GM18907 (cell line): ENCODE measurements around the gene FMOD.
A peak's percentile ranks its signal among the peaks of the same experiment; 100 is the strongest.

Source experiments
- ATAC-seq: cut with Tn5 transposase; IDR thresholded peaks from one replicate; pipeline ENCODE4 v1.9.1; 2021; ENCODE audit warnings: mild to moderate bottlenecking, moderate library complexity; ENCODE audit not compliant: unreplicated experiment

The FMOD gene

GRCh38 chr1:203361945-203362719, 11.2 kb upstream of the FMOD start:
- no peak for ATAC-seq

- ATAC-seq = no peak
Observed at GRCh38 chr1:203360547-203361185, 9.7 kb upstream of the FMOD start.

DNA sequence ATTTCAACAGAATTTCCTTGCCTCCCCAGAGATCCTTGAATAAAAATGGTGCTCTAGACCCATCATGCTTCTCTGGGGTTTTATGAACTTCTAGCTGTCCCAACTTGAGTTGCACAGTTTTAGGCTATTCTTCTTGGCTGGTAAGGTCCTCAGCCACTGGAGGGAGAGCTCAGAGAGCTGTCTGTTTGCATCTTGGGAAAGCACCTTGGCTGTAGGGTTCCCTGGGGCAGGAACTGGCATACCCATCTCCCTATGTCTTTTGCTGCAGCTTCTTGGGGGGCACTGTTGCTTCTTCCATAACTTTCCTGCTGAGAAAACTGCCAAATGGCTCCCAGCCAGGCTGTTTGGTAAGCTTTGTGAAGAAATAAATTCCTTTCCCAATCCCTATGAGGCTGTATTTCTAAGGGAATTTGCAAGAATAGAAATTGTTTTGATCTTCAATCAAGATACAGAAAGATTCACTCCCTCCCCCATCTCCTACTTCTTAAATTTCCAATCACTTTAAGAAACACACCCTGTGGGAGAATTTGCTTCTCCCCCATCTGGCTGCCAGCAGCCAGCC, 8.2 kb upstream of the FMOD start:
- ATAC-seq = no peak

DNA sequence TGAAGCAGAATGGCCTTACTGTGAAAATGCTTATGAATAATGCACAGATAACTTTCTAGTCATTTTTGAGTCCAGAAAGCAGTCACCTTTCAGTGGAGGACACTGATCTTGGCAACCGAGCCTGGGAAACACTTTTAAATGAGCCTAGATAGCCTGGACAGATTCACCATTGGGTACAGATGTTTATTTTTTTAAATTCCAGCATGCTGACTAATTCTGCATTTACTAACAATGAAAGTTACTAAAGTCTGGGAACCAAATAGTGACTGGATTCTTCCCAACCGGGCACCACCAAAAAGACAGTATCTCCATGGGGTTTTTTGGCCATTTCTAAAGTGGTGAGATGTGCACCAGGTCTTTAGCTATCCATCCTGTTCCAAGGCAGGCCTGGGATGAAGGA, 3.3 kb upstream of the FMOD start:
- ATAC-seq = no peak

- no peak for ATAC-seq
Observed at GRCh38 chr1:203353486-203353885, 2.6 kb upstream of the FMOD start.

GRCh38 chr1:203349773-203350524, 973 bp downstream of the FMOD start:
- ATAC-seq = no peak

GRCh38 chr1:203349166-203349565, 1.8 kb downstream of the FMOD start:
- ATAC-seq = no peak

- ATAC-seq = no peak
Observed at GRCh38 chr1:203346769-203347102, 4.2 kb downstream of the FMOD start.

GRCh38 chr1:203346060-203346768, 4.7 kb downstream of the FMOD start:
- no peak for ATAC-seq

DNA sequence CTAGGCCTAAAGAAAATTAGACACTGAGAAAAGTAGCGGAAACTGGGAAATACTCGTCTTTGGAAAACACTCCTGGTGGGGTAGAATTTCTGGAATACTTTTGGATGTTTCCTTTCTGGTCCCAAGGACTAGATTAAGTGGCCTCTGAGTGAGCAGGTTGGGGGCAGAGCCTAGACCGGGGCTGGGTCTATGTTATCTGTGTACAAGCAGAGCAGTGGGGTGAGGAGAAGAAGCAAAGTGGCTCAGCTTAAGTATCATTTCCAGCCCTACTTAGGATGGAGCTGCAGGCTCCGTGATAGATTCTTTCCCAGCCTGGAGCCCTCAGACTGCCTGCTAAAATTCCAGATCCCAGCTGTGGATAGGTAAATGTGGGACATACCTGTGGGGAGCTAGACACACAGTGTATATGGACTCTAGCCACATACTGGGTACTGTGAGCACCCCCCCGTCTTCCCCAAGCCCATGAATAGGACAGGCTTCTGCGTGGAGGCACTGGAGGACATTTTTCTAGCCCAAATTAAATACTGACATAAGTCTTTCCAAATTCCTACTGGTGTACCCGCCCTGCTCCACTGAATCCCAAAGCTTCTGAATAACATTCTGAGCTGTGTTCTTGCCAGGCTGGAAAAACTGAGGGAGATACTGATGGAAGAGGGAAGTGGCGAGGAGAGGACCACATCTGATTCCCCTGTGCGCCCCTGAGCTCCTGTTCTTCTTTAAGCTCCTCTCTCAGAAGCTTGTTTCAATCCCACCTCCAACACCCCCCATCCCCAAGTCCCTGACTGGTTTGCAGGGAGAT, 6.8 kb downstream of the FMOD start:
- ATAC-seq = no peak

- no peak for ATAC-seq
Observed at GRCh38 chr1:203342192-203342940, 8.6 kb downstream of the FMOD start.

DNA sequence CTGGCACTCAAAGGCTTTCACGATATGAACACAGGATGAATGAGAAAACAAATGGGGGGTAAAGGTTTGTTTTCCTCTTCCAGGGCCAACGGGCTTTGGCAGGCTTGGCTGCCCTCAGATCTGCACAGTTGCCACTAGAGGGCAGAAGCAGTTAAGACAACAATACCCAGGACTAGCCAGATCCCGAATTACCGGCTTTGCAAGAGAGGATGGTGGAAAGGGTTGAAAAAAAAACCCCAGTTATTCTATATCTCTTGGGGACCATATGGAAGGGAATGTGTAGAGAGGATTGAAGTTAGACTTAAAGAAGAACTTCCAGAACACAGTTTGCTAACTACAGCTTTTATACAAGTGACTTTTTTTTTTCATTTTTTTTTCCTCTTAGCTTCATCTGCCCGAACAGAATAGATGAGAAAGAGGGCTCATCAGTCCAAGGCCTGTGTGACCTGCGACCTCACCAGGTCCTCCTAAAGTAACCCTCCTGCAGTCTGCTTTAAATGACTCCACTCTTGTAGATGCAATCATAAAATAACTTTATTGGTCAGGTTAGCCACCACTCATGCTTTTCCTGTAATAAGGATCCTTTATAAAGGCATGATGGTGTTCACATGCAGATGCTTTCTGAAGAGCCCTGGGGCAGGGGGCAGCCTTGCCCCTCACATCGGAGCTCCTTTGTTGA, 10.7 kb downstream of the FMOD start:
- no peak for ATAC-seq

GRCh38 chr1:203338335-203339036, 12.4 kb downstream of the FMOD start:
- no peak for ATAC-seq

DNA sequence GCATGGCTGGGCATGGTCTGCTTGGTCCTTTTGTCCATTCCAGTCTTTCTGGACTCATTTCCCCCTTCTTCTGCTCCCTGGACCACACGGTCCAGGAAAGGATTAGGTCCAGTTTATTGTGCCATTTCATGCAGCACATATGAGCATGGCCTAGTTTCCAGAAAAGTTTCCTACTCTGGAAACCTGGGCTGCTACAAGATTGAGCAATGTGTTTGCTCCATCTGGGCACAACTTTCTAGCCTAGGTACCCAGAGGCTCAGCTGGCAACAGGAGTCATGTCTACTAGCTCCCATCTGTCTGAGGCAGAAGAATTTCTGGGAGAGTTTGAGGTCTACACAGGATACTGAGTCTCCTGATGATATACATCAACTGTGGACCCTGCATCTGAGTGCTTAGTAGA, 14.8 kb downstream of the FMOD start:
- no peak for ATAC-seq

DNA sequence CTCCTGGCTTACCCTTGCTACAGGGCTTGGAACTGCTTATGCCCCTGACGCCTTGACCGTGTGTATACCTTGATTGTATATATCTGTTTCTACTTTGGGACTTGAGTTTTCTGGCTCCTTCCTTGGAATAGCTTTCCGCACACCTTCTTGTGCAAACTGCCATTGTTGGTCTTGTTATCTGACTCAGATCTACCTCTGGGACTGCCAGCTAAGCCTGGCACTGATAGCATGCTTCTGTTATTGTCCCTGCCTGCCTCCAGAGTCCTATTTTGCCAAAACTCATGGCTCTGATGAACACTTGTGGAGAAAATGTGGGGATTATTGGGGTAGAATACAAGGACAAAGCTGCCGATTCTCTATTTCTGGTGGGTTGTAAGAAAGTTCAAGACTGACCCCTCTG, 15.4 kb downstream of the FMOD start:
- ATAC-seq = no peak

- ATAC-seq = no peak
Observed at GRCh38 chr1:203331224-203331623, 19.7 kb downstream of the FMOD start.

DNA sequence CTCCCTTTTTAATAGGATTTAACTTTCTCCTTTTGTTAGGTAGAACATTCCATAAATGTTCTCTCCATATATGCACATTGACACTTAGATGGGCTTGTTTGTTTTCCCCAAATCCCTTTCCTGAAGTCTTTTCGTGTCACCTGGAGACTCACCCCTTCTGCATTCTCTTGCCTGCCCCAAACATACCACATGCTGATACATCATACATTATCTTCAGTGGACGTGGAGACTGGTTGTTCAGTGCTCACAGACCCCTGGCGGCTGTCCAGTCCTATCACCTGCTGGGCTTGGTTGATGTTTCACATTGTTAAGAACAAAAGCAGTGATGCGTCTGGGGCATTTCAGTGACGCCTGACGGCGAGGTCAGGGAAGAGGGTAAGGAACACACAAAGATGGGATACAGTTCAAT, 22.2 kb downstream of the FMOD start:
- ATAC-seq = no peak

- peak; percentile 23 for ATAC-seq
Observed at GRCh38 chr1:203327684-203328457, 23.1 kb downstream of the FMOD start.
